GM23338 (cell line): Measurements from ENCODE around the gene MRTFA. TPM values are rescaled to one million over a fixed set of nuclear protein-coding genes. Genes with fewer than 3 reads are reported as not detected.

Experiments used
- ATAC-seq: fragments of 200-7000 bp; cut with Tn5 transposase; 3 replicates; pipeline ENCODE4 v1.9.1; 2020
- DNase-seq: peaks from one replicate; pipeline ENCODE4 v3.0.0-alpha.2; 2015; ENCODE audit warnings: low spot score
- H2AFZ ChIP-seq: fragments of 200-600 bp; sonication (generic); 2 replicates; pipeline ENCODE4 v1.8.0; 2016; ENCODE audit warnings: antibody characterized with exemption, mild to moderate bottlenecking, moderate library complexity
- H3F3A ChIP-seq: fragments of 200-600 bp; sonication (generic); replicated peaks from 2 replicates; pipeline ENCODE4 v1.8.0; 2017; ENCODE audit warnings: antibody characterized with exemption, mixed run types, low read depth
- H3K27ac ChIP-seq: fragments of 200-600 bp; sonication (generic); 2 replicates; pipeline ENCODE4 v1.6.1; 2016; ENCODE audit warnings: low read depth
- H3K27me3 ChIP-seq: fragments of 200-600 bp; sonication (generic); 2 replicates; pipeline ENCODE4 v1.8.0; 2016; ENCODE audit warnings: mild to moderate bottlenecking, mixed run types, moderate library complexity; ENCODE audit not compliant: insufficient read depth
- H3K36me3 ChIP-seq: fragments of 200-600 bp; sonication (generic); 2 replicates; pipeline ENCODE4 v1.8.0; 2016; ENCODE audit warnings: mild to moderate bottlenecking; ENCODE audit not compliant: insufficient read depth
- H3K4me1 ChIP-seq: fragments of 200-600 bp; sonication (generic); 2 replicates; pipeline ENCODE4 v1.8.0; 2016; ENCODE audit warnings: mild to moderate bottlenecking, moderate library complexity; ENCODE audit not compliant: insufficient read depth
- H3K4me2 ChIP-seq: fragments of 200-600 bp; sonication (generic); 2 replicates; pipeline ENCODE4 v1.7.1; 2017; ENCODE audit warnings: mixed run types
- H3K4me3 ChIP-seq: fragments of 200-600 bp; sonication (generic); 2 replicates; pipeline ENCODE4 v1.6.1; 2016; ENCODE audit warnings: mixed run types
- H3K79me2 ChIP-seq: fragments of 200-600 bp; sonication (generic); replicated peaks from 2 replicates; pipeline ENCODE4 v1.8.0; 2017; ENCODE audit warnings: mild to moderate bottlenecking; ENCODE audit not compliant: insufficient read depth
- H3K9me2 ChIP-seq: fragments of 200-600 bp; sonication (generic); 2 replicates; pipeline ENCODE4 v1.8.0; 2017; ENCODE audit not compliant: insufficient read depth
- H4K20me1 ChIP-seq: fragments of 200-600 bp; sonication (generic); replicated peaks from 2 replicates; pipeline ENCODE4 v1.8.0; 2017; ENCODE audit warnings: mild to moderate bottlenecking; ENCODE audit not compliant: insufficient read depth
- H3K27ac Mint-ChIP-seq: 2 replicates; pipeline ENCODE4 v1.8.0; 2020; ENCODE audit warnings: inconsistent platforms, mild to moderate bottlenecking, moderate library complexity, mixed read lengths
- H3K27me3 Mint-ChIP-seq: 3 replicates; pipeline ENCODE4 v1.8.0; 2022; ENCODE audit warnings: low read depth, mild to moderate bottlenecking, moderate library complexity, mixed read lengths, inconsistent platforms; ENCODE audit not compliant: insufficient read depth, poor library complexity
- H3K36me3 Mint-ChIP-seq: 3 replicates; pipeline ENCODE4 v1.8.0; 2021; ENCODE audit warnings: low read depth, mild to moderate bottlenecking, inconsistent platforms, moderate library complexity, mixed read lengths
- H3K4me1 Mint-ChIP-seq: 3 replicates; pipeline ENCODE4 v1.8.0; 2020; ENCODE audit warnings: mild to moderate bottlenecking, inconsistent platforms, mixed read lengths
- H3K4me3 Mint-ChIP-seq: 3 replicates; pipeline ENCODE4 v1.8.0; 2021; ENCODE audit warnings: moderate library complexity, mild to moderate bottlenecking, inconsistent platforms, mixed read lengths
- H3K9me3 Mint-ChIP-seq: 3 replicates; pipeline ENCODE4 v1.8.0; 2020; ENCODE audit warnings: moderate library complexity, mild to moderate bottlenecking, inconsistent platforms, mixed read lengths
- CREB1 ChIP-seq: fragments of 250-450 bp; sonication (Bioruptor Pico); IDR thresholded peaks from 2 replicates; pipeline ENCODE4 v1.5.0; 2020; ENCODE audit warnings: low read depth, mild to moderate bottlenecking, moderate library complexity
- EZH2 ChIP-seq: fragments of 200-600 bp; sonication (generic); IDR thresholded peaks from one replicate; pipeline ENCODE4 v1.8.0; 2017; ENCODE audit warnings: antibody characterized with exemption, mild to moderate bottlenecking, low read depth; ENCODE audit not compliant: unreplicated experiment
- EZH2phosphoT487 ChIP-seq: fragments of 200-600 bp; sonication (generic); IDR thresholded peaks from one replicate; pipeline ENCODE4 v1.8.1; 2018; ENCODE audit warnings: antibody characterized with exemption; ENCODE audit not compliant: unreplicated experiment
- JUNB ChIP-seq: IDR thresholded peaks from one replicate; pipeline ENCODE4 v1.6.1; 2016; ENCODE audit warnings: antibody characterized with exemption; ENCODE audit not compliant: unreplicated experiment
- NANOG ChIP-seq: IDR thresholded peaks from 2 replicates; pipeline ENCODE4 v1.6.1; 2016; ENCODE audit warnings: antibody characterized with exemption, borderline replicate concordance
- REST ChIP-seq: IDR thresholded peaks from one replicate; pipeline ENCODE4 v1.6.1; 2018; ENCODE audit warnings: antibody characterized with exemption; ENCODE audit not compliant: unreplicated experiment
- STAT1 ChIP-seq: IDR thresholded peaks from one replicate; pipeline ENCODE4 v1.6.1; 2016; ENCODE audit warnings: antibody characterized with exemption; ENCODE audit not compliant: unreplicated experiment
- ZNF114 ChIP-seq: fragments of 250-450 bp; sonication (Bioruptor Pico); IDR thresholded peaks from 2 replicates; pipeline ENCODE4 v1.5.0; 2020; ENCODE audit warnings: mild to moderate bottlenecking, moderate library complexity
- ZNF462 ChIP-seq: fragments of 250-450 bp; sonication (Bioruptor Pico); IDR thresholded peaks from 2 replicates; pipeline ENCODE4 v1.5.0; 2020; ENCODE audit warnings: mild to moderate bottlenecking, moderate library complexity
- polyA plus RNA-seq: library from polyadenylated mRNA; unstranded; fragments of >200 nt; fragmentation: Nextera tagmentation; extraction: Ambion mirVana; gene quantifications from 2 replicates; pipeline ENCODE4 v1.2.1, GENCODE V29; 2016
- total RNA-seq: library from RNA; depleted of rRNA; stranded (reverse); fragments of >200 nt; shearing (Covaris generic); gene quantifications from 2 replicates; pipeline ENCODE4 v1.2.3, GENCODE V29; 2014

The MRTFA gene
- total and polyA plus RNA-seq, 2 experiments from 2014 or later, result 18.1 to 92.4 TPM

GRCh38 chr22:40519284-40519947, 117.1 kb downstream of the MRTFA start (continued):
- TF ChIP-seq ZNF462 (CRISPR knock-in tag), result no peak

GRCh38 chr22:40518840-40519239, 117.7 kb downstream of the MRTFA start:
- Histone ChIP-seq H3K27me3 (no peaks in the 10 kb centered on the region), H3K79me2 (peaks cover 14% of the 10 kb centered on the region), H3K4me1 (peaks cover 17% of the 10 kb centered on the region), H2AFZ (no peak overlapping the region), H3K36me3 (no peaks in the 10 kb centered on the region), H3K4me3 (no peak overlapping the region), H3K4me2 (no peak overlapping the region), H3F3A (no peaks in the 10 kb centered on the region), H3K27ac (0 out of 2 replicates have a peak overlapping the region, but pooled peaks have one; percentile 39), H4K20me1 (peaks cover 7% of the 10 kb centered on the region; the same call in 1 of the 2 replicates), H3K9me2 (no peaks in the 10 kb centered on the region)
- Mint-ChIP-seq H3K4me1 (peaks cover 14% of the 10 kb centered on the region), H3K9me3 (peaks cover 2% of the 10 kb centered on the region; the same call in 2 of the 3 replicates), H3K27ac (no peak overlapping the region), H3K27me3 (peaks cover 4% of the 10 kb centered on the region), H3K4me3 (no peak overlapping the region), H3K36me3 (peaks cover 19% of the 10 kb centered on the region; the same call in 2 of the 3 replicates)
- DNase-seq (no peak), ATAC-seq (no peak)
- TF ChIP-seq ZNF114, result no peak
- no peak for TF ChIP-seq EZH2phosphoT487
- no peak for TF ChIP-seq CREB1
- TF ChIP-seq EZH2, result no peak
- TF ChIP-seq REST, result no peak
- no peak for TF ChIP-seq JUNB
- no peak for TF ChIP-seq NANOG
- no peak for TF ChIP-seq STAT1
